CD4-positive, alpha-beta T cell treated with Interleukin-4 for 4 hours (primary cell): ENCODE data around the gene FAM186B.
"Not testable (repeated sequence)": the region's sequence is repeated elsewhere in the genome, so short reads cannot be mapped to it uniquely, and the experiment has no call there.

ENCODE experiments used
- DNase-seq: peaks from one replicate; pipeline ENCODE4 v3.0.0-alpha.2; 2020

The FAM186B gene

GRCh38 chr12:49633703-49634345, 28.4 kb upstream of the FAM186B start:
- no peak for DNase-seq

- DNase-seq = no peak
These were observed 27.7 kb upstream of the FAM186B start for GRCh38 chr12:49632986-49633702.

- no peak for DNase-seq
These were observed 27.0 kb upstream of the FAM186B start for GRCh38 chr12:49632401-49632800.

GRCh38 chr12:49631336-49631907, 26.0 kb upstream of the FAM186B start:
- no peak for DNase-seq

GRCh38 chr12:49627752-49628360, 22.4 kb upstream of the FAM186B start:
- DNase-seq = no peak

- no peak for DNase-seq
These were observed 21.4 kb upstream of the FAM186B start for GRCh38 chr12:49626836-49627235.

GRCh38 chr12:49626169-49626835, 20.9 kb upstream of the FAM186B start:
- DNase-seq = peak; percentile 36

GRCh38 chr12:49624921-49625577, 19.6 kb upstream of the FAM186B start:
- no peak for DNase-seq

GRCh38 chr12:49623142-49623904, 17.9 kb upstream of the FAM186B start, which contains the start of gene PRPF40B:
Gene PRPF40B, plus strand, starts transcription at chr12:49623561. Its CDS starts 30 bp downstream, at chr12:49623591.
- DNase-seq = peak; percentile 80

GRCh38 chr12:49622501-49623141, 17.2 kb upstream of the FAM186B start:
- DNase-seq = peak; percentile 73

- no peak for DNase-seq
These were observed 16.4 kb upstream of the FAM186B start for GRCh38 chr12:49621651-49622500.

GRCh38 chr12:49619286-49619685, 13.8 kb upstream of the FAM186B start:
- no peak for DNase-seq

- DNase-seq = no peak
These were observed 13.1 kb upstream of the FAM186B start for GRCh38 chr12:49618576-49618975.

- no peak for DNase-seq
These were observed 11.2 kb upstream of the FAM186B start for GRCh38 chr12:49616533-49617219.

- DNase-seq = no peak
These were observed 10.3 kb upstream of the FAM186B start for GRCh38 chr12:49615725-49616124.

GRCh38 chr12:49612210-49612609, 6.8 kb upstream of the FAM186B start:
- DNase-seq = no peak

GRCh38 chr12:49610785-49611184, 5.3 kb upstream of the FAM186B start:
- DNase-seq = not testable (repeated sequence)

- DNase-seq = no peak
These were observed 4.4 kb upstream of the FAM186B start for GRCh38 chr12:49609875-49610154.

GRCh38 chr12:49609059-49609874, 3.8 kb upstream of the FAM186B start:
- no peak for DNase-seq
